ENCODE results near the gene DGKQ.
"Not testable (repeated sequence)": the region's sequence is repeated elsewhere in the genome, so short reads cannot be mapped to it uniquely, and the experiment has no call there.

DGKQ gene

GRCh38 chr4:1009542-1010394 is 36.4 kb upstream of the DGKQ start:
- peak; percentile 64 to 74 for DNase-seq

GRCh38 chr4:1008840-1009541 is 35.6 kb upstream of the DGKQ start:
- DNase-seq = peak; percentile 29 to 40

DNA sequence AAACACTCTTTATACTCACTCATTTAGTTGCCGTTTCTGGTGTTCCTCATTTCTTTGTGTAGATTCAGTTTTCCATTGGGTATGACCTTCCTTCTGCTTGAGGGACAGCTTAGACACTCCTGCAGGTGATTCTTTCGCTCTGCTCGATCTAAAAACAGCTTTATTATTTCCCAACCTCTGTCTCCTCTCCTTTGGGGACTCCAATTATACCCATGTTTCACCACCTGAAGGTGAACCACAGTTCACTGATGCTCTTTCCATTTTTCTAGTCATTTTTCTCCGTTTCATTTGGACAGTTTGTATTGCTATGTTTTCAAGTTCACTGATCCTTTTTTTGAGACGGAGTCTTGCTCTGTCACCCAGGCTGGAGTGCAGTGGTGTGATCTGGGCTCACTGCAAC is 33.5 kb upstream of the DGKQ start:
- no peak for DNase-seq

GRCh38 chr4:1004557-1005485 is 31.5 kb upstream of the DGKQ start:
- DNase-seq = no peak

- no peak for DNase-seq
Observed at GRCh38 chr4:1004071-1004418, 30.7 kb upstream of the DGKQ start.

- no peak for DNase-seq
Observed at GRCh38 chr4:1003271-1004070, 30.1 kb upstream of the DGKQ start.

DNA sequence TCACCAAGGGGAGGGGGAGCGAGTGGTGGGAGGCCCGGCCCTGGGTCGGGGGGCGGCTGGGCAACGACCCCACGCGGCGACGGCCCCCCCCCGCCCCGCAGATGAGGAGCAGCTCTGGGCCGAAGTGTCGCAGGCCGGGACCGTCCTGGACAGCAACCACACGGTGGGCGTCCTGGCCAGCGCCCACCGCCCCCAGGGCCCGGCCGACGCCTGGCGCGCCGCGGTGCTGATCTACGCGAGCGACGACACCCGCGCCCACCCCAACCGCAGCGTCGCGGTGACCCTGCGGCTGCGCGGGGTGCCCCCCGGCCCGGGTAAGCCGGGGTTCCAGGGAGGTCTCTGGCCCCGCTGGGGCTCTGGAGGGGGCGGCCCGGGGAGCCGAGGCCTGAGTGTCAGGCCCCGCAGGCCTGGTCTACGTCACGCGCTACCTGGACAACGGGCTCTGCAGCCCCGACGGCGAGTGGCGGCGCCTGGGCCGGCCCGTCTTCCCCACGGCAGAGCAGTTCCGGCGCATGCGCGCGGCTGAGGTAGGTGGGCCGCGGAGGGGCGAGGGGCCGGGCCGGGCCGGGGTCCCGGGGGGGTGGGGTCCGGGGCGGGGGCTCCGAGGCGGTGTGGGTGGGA is 29.4 kb upstream of the DGKQ start:
- DNase-seq = no peak

DNA sequence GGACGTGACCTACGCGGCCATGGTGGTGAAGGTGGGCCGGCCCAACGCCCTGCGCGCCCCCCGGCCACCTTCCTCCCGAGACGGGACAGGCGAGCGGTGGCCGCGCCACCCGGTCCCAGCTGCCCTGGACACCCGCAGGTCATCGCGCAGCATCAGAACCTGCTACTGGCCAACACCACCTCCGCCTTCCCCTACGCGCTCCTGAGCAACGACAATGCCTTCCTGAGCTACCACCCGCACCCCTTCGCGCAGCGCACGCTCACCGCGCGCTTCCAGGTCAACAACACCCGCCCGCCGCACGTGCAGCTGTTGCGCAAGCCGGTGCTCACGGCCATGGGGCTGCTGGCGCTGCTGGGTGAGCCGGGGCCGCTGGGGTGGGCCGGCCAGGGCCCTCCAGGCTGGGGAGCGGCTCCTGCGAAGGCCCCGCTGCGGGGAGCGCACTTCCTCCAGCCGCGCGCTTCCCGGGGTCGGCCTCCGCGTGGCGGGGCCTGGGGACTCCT is 28.8 kb upstream of the DGKQ start:
- no peak for DNase-seq

- DNase-seq = no peak
Observed at GRCh38 chr4:1001561-1002130, 28.3 kb upstream of the DGKQ start.

DNA sequence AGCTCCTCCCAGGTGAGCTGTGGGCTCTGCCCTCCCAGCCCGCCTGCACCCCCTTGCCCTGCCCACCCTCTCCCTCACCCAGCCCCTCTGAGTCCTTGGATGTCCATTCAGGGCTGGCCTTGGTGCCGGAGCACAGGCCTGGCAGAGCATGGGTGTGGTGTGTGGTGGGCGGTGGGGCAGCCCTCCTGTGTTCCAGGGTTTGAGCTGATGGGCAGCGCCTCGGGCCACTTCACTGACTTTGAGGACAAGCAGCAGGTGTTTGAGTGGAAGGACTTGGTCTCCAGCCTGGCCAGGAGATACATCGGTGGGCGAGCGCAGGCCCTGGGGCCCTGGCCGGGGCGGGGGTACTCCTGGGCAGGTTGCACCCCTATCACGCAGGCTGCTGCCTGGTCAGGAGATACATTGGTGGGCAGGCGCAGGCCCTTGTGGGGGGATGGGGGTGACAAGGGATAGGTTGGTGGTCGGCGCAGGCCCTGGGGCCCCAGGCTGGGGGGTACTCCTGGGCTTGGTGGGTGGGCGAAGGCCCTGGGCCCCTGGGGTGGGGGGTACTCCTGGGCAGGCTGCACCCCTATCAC is 27.4 kb upstream of the DGKQ start:
- DNase-seq = no peak

- no peak for DNase-seq
Observed at GRCh38 chr4:999882-1000425, 26.6 kb upstream of the DGKQ start.

- DNase-seq = not testable (repeated sequence)
Observed at GRCh38 chr4:999240-999863, 26.0 kb upstream of the DGKQ start.

- DNase-seq = no peak
Observed at GRCh38 chr4:998096-998691, 24.8 kb upstream of the DGKQ start.

DNA sequence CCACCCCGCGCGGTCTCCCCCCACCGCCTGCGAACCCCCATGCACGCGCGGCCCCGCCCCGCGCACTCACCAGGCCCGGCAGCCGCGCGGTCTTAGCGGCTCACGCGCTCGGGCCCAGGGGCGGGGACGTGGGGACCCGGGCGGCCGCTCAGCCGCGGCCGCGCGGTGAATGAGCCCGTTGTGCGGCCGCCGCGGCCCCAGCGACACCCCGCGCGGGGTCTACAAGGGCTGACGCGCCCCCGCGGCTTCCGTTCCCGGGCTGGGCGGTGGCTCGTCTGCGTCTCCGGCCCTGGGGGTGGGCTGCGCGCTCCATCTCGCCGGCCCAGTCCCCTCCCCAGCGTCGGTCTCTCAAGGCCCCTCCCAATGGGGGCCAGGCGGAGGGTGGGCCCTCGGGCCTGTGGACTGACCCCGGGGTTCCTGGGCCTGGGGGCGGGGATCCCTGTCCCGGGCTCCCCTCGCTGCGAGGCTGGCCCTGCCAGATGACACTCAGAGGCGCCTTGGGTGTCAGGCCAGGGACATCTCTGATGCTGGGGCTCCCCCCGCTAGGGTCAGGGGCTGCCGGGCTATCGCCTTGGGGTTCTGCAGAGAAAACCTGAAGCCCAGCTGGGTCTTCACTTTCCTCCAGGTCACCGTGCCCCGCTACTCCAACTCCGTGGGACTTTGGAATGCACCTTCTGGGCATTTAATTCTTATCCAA is 24.2 kb upstream of the DGKQ start:
- DNase-seq = no peak

DNA sequence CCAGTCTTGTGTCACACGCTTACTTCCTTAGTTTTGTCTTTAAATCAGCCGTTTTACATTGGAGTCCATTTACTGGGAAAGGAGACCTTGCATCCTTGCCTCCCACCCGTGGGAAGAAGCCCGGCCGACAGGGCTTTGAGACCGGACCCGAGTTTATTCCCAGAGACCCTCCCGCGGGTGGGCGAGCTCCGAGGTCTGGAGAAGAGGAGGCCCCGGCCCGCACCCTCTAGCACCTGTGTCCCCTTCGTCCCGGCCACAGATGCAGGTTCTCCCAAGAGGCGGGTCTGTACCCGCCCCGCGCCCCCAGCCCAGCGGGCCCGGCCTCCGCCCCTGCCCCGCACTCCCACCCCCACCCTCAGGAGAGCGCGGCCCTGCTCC is 23.6 kb upstream of the DGKQ start:
- DNase-seq = no peak

DNA sequence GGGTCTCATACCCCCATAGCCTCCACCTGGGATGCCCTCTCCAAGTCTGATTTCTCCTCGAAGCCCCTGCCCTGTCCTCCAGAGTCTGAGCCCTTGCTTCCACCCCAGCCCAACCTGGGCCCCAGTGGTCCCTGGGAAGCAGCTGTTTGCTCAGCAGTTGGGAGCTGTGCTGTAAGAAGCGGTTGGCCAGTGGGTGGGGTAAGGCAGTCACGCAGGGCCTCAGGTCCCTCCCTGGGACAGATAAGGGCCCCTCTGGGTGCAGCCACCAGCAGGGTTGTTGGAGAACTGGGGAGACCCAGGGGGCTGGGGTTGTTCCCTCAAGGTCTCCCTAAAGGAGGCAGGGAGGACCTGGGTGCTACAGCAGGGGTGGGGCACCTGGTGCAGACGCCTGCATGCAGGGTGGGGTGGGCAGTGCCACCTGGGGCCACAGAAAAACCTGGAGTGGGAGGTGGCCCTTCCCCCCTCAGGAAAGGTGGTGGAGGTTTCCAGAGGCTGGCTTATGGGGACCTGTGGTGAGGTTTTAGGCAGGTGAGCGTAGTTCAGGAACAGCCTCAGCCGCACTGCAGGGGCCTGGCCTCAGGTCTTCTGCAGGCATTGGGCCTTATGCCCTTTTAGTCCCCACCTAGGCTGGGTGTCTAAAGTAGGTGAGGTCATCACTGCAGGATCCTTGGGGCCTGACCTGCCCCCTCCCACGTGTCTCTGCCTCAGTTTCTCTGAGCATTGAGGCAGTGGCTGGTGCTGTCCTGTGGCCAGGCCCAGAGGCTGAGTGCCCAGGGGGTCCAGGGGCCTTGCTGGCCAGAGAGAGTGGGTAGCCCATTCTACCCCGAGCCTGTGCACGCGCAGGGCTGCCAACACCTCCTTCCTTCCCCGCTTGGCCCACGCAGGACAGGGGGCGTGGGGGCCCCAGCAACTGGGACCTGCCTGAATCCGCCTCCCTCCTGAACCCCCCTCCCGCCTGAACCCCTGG is 22.9 kb upstream of the DGKQ start:
- DNase-seq = no peak

- DNase-seq = no peak
Observed at GRCh38 chr4:995311-996026, 22.1 kb upstream of the DGKQ start.

Measured in CD4-positive, alpha-beta T cell treated with Interleukin-1 beta for 1 hour (primary cell).